GM21423 (cell line): ENCODE data around the gene ZNF385A.
"Not testable (repeated sequence)": the region's sequence is repeated elsewhere in the genome, so short reads cannot be mapped to it uniquely, and the experiment has no call there.

Experiments used
- ATAC-seq: cut with Tn5 transposase; IDR thresholded peaks from one replicate; pipeline ENCODE4 v1.9.1; 2021; ENCODE audit warnings: mild to moderate bottlenecking, moderate library complexity; ENCODE audit not compliant: unreplicated experiment

Gene ZNF385A

DNA sequence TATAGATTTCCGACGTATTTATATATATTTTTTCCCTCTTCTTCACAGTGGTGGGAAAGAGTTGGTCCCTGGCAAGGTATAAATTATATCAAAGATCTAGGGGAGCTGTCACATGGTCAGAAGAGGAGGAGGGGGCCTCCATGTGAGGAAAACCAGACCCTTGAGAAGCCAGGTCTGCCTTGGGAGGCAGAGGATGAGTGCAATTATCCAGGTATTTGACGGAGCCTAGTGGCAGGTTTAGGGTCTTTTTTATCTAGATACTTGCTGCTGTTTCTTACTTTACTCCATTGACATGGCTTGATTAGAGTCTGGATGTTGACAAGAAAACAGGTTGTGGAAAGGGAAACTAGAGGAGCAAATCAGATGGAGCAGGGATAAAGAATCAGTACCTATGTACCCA lies 54.1 kb downstream of the ZNF385A start:
- ATAC-seq = no peak

DNA sequence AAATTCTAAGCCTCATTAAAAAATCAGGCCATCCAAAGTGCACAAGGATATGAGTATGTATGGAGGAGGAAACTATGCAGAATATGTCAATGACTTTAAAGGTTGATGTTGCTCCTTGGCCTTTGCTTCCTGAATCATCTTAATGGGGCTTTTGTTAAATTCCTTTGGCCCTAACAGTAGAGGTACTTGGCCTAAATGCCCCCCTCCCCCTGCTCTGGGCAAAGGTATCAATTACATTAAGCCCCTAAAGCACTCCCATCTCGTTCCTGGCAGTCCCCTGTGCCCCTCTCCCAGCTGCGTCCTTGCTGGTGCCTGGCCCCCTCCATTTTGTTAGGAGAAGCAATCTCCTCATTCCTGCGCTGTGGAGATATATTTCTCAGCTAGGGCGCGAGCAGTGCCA lies 54.8 kb downstream of the ZNF385A start:
- no peak for ATAC-seq

DNA sequence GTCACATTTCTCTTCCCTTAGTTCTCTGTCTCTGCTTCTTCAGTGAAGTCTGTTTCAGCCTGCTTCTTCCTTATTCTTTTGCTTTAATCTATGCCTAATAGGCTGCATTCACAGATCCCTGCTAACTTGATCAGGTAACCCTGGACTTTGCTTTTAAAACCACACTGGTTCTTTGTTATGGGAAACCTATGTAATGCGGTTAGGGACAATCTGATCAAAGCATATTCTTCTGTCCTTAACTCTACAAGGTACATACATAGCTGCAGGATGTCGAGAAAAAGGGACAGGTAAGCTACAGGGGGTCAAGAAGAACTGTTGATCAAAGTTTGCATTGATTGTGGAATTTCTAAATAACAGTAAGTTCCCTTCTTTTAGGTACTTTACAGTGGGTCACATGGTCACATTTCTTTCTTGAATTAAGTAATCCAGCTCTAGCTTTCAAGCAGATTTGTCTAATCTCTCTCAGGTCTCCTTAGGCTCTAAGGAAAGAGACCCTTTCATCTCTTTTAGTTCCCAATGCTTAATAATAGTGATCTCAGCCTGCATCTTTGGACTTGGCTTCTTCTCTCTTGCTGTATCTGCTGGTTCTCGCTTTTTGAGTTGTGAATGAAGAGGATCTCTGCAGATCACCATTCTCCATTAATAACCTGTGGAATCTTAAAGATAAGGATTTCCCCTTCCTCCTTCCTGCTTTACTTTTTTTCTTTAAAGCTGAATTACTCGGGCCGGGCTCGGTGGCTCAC lies 55.8 kb downstream of the ZNF385A start:
- no peak for ATAC-seq

DNA sequence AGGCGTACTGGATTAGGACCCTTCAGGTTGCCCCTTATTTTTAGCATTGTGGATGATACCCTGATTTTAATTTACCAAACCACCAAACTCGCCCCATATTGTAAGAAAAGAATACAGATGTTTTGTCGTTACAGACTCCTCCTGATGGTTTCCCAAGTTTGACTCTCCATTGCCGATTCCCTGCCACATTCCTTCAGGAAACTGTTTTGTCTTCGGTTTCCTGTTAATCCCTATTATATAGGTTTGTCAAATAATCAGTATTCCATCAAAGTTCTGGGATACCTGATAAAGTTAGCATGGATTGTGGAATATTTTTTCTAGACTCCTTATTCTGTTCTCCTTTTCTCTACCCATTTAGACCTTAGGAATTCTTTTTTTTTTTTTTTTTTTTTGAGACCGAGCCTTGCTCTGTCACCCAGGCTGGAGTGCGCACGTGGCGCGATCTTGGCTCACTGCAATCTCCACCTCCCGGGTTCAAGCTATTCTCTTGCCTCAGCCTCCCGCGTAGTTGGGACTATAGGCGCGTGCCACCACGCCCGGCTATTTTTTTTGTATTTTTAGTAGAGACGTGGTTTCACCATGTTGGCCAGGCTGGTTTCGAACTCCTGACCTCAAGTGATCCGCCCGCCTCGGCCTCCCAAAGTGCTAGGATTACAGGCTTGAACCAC lies 59.0 kb downstream of the ZNF385A start:
- not testable (repeated sequence) for ATAC-seq

DNA sequence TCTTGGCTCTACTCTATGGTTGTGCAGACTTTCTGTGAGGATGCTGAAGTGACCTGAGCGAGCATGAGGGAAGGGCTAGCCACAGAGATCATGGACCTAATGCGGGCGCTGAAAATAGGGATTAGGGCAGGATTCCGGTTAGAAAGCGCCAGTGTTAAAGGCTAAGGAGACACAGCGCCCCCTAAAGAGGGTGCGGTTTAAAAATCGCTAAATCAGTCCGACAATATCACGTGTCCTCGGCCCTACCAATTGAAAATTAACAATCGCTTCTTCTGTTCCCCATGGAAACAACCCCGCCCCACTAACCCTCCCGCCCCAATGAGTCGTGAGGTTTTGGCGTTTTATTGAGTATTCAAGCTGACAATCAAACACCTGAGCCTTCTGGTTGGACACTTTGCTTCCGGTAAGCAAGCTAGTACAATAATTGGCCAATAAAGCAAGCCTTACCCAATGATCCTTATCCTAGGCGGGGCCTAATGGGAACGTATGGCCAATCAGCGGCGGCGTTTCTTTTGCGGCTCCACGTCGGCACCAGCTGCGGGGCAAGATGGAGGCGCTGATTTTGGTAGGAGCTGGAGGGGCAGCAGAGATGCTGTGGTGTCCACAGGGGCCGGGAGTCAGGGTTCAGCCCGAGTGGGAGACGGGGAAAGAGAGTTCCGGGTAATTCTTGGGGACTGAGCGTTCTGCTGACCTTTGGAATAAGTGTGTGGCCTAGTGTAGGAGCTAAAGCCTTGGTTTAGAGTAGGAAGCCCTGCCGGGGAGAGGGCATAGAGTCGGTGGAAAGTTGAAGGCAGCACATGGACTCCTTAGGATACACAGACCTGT lies 59.7 kb downstream of the ZNF385A start, which contains the start of gene COPZ1:
Gene COPZ1, plus strand, starts transcription at position 515 of the 825 bp plus-strand sequence. Its CDS starts 33 bp downstream, at position 548.
- ATAC-seq = peak; percentile 98

DNA sequence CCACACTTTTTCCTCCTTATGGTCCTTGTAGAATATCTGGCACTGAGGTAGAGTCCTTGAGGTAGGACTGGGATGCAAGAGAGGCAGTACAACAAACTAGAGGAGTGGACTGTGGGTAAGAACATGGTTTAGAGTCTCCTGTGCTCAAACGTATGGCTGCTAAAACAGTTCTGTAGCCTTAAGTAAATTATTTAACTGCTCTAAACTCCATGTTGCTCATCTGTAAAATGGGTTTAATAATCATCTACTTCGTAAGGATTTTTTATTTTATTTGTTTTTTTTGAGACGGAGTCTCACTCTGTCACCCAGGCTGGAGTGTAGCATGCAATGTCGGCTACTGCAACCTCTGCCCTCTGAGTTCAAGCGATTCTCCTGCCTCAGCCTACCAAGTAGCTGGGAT lies 63.2 kb downstream of the ZNF385A start:
- ATAC-seq = no peak
